Stimulated activated CD8-positive, alpha-beta memory T cell treated with anti-CD3 and anti-CD28 coated beads, Interleukin-4, amount 100 ng/mL, for 24 hours (primary cell): ENCODE data around the gene CISD3.

Experiments
- DNase-seq: peaks from one replicate; pipeline ENCODE4 v3.0.0-alpha.2; 2020; ENCODE audit warnings: low read depth

The CISD3 gene

GRCh38 chr17:38728290-38728831 is 1.8 kb upstream of the CISD3 start:
- no peak for DNase-seq

- no peak for DNase-seq
Measured at GRCh38 chr17:38729368-38729885, 714 bp upstream of the CISD3 start.

DNA sequence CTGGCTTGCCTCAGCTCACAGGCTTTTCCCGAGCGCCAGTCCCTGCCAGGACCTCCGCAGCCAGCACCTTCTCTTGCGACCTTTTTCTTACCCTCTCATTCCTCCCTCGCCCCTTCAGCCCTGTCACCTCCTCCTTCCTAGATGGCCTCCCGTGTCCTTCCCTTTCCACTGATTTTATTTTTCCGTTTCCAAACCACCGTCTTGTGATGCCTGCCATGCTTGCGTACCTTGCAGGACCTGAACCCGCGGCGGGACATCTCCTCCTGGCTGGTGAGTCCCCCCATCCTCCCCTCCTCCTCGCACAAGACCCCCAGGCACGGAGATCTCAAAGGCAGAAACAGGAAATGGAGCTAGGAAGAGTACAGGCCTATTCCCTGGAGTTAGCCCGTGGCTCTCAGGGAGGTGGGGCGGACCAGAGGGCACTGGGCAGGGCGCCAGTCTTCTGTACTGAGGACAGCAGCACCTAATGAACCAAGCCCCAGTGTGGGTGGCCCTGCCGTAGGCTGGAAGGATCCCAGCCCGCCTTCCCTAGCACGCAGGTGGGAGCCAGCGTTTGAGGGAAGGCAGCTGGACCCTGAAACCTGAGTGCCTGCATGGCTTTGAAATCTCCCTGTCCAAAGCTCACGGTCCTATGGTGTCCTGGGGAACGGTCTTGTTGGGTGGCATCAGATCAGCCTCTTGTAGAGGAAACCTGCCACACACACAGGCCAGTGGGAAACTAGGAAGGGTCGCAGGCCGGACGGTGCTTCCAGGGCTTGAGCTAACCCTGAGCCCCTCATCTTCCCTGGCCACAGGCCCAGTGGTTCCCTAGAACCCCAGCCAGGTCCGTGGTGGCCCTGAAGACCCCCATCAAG is 612 bp downstream of the CISD3 start:
- no peak for DNase-seq

GRCh38 chr17:38731526-38732294 is 1.6 kb downstream of the CISD3 start:
- DNase-seq = no peak

DNA sequence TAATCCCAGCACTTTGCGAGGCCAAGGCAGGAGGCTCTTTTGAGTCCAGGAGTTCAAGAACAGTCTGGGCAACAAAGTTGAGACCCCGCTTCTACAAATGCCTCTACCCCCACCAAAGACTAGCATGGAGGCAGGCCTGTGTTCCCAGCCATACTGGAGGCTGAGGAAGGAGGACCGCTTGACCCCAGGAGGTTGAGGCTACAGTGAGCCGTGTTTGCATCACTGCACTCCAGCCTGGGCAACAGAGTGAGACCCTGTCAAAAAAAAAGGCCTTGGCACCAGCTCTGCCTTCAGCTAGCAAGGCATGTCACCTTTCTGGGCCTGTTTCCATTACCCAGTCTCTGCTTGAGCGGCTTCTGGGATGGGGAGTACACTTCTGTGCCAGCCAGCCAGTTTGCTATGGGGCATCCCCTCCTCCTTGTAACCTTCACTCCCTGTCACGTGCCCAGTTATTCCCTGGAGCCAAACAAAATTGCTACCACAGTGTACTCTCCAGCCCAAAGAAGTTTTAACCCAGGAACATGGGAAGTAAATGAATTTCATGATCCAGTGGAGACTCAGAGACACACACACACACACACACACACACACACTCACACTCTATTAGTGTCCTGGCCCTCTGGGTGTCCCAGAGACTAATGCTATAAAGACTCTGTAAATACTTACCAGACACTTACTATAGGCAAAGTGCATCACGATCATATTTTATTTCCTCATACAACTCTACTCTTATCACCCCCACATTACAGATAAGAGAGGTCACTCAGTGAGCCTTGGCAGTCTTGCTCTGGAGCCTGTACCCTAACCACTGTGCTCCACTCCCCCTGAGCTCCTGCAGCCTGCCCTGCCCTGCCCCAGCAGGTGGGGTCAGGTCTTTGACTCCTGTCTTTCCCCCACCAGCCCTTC is 2.5 kb downstream of the CISD3 start:
- no peak for DNase-seq

- DNase-seq = no peak
Measured at GRCh38 chr17:38733282-38733981, 3.3 kb downstream of the CISD3 start.

GRCh38 chr17:38733982-38734973 is 4.1 kb downstream of the CISD3 start:
- no peak for DNase-seq

DNA sequence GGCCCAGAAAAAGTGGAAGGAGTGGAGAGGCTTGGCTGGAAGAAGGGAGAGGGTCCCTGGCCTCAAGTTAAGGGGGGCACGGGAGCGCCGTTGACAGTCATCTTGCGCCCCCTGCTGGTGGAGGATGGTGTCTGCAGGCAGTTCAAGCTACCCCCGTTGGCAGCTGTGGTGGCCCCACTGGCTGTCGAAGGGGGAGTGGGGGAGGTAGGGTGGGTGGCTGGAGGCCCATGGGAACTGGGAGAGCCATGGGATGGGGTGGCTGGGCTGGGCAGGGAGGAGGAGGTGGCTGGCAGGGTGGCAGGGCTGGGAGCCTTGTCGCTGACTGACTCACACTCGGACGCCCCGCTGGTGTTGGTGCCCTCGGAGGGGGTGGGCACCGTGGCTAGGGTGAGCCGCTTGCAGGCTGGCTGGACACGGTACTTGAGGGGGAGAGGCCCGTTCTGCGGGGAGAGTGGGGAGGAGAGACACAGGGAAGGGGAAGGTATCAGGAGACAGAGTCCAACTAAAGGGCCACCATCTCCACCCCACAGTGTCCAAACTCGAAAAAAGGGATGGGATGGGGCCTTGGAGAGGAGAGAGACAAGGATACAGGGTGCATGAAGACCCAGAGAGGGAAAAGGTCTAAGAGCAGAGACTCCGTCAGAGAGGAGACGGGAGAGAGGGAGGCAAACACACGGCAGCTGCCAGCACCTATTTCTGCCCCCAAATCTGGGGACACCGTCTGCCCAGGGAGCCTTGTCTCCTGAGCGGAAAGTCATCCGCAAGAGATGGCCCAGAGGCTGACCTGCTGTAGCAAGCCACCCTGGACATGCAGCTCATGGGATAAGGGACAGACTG is 5.2 kb downstream of the CISD3 start:
- DNase-seq = peak; percentile 68

- DNase-seq = no peak
Measured at GRCh38 chr17:38738007-38738662, 8.0 kb downstream of the CISD3 start.

- no peak for DNase-seq
Measured at GRCh38 chr17:38738686-38739085, 8.5 kb downstream of the CISD3 start.

- no peak for DNase-seq
Measured at GRCh38 chr17:38739305-38739704, 9.2 kb downstream of the CISD3 start.

DNA sequence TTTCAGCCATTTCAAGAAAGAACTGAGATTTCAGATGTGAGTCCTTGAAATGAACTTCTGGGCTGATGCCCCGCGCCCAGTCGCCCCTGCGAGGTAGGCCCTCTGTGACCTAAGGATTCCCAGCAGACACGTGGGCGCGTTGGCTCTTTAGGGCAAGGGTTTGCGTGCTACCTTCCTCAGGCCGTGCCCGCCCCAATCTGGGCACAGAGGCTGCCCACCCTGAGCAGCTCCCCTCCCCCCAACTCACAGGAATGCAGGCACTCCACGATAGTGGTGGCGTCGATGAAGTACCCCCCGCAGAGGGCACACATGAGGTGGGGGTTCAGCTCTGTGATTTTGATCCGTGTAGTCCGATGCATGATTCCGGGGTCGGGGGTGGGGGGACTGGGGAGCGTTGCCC is 9.9 kb downstream of the CISD3 start:
- no peak for DNase-seq

GRCh38 chr17:38740806-38741205 is 10.7 kb downstream of the CISD3 start:
- DNase-seq = no peak

- no peak for DNase-seq
Measured at GRCh38 chr17:38741461-38741860, 11.3 kb downstream of the CISD3 start.

DNA sequence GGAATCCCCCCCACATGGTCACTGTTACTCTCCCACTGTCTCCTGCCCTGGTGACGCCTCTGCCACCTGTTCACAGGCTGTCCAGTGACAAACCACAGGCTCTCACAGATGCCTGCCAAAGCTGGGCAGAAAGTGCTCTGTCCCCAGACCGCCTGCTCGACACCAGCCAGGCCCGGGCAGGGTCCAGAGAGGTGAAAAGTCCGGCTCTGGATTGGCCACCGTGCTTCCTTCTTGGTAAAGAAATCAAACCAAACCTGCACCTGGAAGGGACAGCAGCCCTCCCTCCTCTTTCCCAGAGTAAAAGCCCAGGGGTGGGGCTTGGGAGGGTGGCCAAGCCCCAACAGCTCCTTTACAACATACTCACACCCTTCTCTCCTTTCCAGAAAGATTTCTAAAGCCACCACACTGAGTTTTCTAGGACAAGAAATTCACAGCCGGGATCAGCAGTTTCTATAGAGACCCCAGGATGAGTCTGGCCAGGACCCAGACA is 11.8 kb downstream of the CISD3 start:
- DNase-seq = no peak

DNA sequence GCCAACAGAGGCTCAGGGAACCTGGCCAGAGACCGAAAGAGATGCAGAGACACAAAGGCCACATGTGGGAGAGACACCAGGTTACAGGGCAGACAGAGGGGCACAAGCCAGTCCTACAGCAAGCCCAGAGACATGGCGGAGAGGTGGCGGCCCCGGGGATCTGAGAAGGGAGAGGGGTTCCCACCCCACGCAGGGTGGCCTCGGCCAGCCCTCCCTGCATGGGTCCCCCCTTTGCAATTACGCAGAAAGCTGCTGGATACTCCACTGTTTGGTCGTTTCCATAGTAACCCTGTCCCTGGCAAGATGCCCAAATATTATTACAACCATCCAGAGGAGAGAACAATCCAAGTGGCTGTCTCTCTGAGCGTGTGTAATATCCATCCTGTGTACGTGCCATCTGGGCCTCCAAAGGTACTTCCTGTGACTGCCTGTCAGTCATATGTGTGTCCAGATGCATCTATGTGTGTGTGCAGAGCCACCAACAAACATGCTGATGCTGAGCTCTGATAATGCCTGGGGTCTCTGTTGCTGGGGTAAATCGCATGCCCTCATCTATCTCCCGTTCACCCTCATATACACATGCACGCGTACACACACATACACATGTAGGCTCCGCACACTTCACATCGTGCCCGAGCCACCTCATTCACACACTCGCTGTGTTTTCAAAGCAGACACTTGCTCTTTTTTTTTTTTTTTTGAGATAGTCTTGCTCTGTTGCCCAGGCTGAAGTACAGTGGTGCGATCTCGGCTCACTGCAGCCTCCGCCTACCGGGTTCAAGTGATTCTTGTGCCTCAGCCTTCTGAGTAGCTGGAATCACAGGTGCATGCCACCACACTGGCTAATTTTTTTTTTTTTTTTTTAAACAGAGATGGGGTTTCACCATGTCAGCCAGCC is 12.5 kb downstream of the CISD3 start:
- DNase-seq = no peak

- no peak for DNase-seq
Measured at GRCh38 chr17:38743556-38744171, 13.5 kb downstream of the CISD3 start.
